ENCODE measurements around the gene FAM13A. TPM values are rescaled to one million over a fixed set of nuclear protein-coding genes. Genes with fewer than 3 reads are reported as not detected.

Gene FAM13A
- total RNA-seq, 1 donor from 2014 or later = 16.9 TPM

DNA sequence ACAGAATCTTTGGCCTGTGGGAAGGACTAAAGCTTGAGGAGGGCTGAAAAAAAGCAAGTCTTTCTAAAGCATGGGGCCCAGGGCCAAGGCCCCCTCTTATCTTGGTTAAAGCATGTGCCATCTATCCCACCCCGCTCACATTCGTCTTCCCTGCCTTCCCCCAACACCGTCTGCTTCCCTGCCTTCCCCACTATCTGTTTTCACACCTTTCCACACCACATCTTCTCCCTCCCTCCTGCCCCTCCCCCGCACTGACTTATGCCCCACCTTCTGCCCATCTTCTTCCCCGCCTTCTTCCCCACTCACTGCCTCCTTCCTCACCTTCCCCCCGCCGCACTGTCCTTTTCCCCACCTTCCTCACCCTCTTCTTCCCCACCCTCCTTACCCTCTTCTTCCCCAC is 358.5 kb downstream of the FAM13A start:
- H3K4me1 ChIP-seq = peaks cover 24% of the 10 kb centered on the region
- H3K9me3 ChIP-seq (replicated peaks) = no peaks in the 10 kb centered on the region
- H3K36me3 ChIP-seq = peaks cover 11% of the 10 kb centered on the region
- TF ChIP-seq, protein P1, sequence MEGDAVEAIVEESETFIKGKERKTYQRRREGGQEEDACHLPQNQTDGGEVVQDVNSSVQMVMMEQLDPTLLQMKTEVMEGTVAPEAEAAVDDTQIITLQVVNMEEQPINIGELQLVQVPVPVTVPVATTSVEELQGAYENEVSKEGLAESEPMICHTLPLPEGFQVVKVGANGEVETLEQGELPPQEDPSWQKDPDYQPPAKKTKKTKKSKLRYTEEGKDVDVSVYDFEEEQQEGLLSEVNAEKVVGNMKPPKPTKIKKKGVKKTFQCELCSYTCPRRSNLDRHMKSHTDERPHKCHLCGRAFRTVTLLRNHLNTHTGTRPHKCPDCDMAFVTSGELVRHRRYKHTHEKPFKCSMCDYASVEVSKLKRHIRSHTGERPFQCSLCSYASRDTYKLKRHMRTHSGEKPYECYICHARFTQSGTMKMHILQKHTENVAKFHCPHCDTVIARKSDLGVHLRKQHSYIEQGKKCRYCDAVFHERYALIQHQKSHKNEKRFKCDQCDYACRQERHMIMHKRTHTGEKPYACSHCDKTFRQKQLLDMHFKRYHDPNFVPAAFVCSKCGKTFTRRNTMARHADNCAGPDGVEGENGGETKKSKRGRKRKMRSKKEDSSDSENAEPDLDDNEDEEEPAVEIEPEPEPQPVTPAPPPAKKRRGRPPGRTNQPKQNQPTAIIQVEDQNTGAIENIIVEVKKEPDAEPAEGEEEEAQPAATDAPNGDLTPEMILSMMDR (IDR thresholded peaks at IDR 0.05; ENCODE audit: borderline replicate concordance) = no peak
- intact Hi-C loops (cut with micrococcal nuclease) = no loop called here
- H3K4me3 ChIP-seq = no peak overlapping the region
- no peak for DNase-seq
- no peak overlapping the region for H3K27ac ChIP-seq (replicated peaks)
- no peaks in the 10 kb centered on the region for H3K27me3 ChIP-seq (ENCODE audit: low read depth)

DNA sequence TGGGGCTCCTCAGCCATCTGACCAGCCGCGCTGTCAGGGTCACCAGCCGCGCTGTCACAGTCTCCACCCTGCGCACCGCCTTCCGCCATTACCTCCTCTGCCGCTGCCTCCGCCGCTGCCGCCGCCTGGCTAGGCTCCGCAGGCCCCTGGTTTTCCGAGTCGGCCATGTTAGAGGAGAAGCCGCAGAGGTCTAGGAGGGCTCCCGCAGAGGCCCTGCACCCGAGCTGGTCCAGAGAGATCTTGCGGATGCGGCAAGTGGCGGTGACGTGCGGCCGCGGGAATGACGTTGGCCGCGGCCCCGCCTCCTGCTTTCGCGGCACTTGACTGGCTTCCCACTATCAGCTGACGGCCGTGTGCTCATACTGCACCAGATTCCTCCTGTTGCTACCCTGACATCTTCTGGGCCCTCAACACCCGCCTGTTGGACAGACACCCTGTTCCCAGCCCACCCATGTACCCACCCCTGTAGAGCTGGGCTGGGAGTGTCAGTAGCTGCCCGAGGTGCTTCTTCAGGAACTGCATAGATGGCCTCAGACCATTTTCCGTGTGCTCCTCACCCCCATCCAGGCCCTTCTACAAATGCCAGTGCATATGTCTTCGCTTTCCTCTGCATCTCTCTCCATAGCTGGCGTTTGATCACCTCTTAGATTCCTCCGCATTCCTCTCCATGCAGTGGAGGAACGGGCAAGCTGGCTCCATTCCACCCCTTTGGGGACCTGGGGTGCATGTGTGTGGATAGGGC is 359.2 kb downstream of the FAM13A start, which contains the start of gene NAP1L5:
NAP1L5 (minus strand) TSS at position 242 of the 742 bp plus-strand sequence; CDS start at position 167, 75 bp downstream.
- H3K36me3 ChIP-seq = peaks cover 3% of the 10 kb centered on the region
- peak within 1 kb of the TSS; percentile 74 for H3K4me3 ChIP-seq
- peaks cover 25% of the 10 kb centered on the region for H3K4me1 ChIP-seq
- H3K27me3 ChIP-seq (ENCODE audit: low read depth) = no peaks in the 10 kb centered on the region
- peak within 1 kb of the TSS; percentile 65 for H3K27ac ChIP-seq (replicated peaks)
- TF ChIP-seq, protein P1 (IDR thresholded peaks at IDR 0.05; ENCODE audit: borderline replicate concordance) = no peak
- H3K9me3 ChIP-seq (replicated peaks) = no peaks in the 10 kb centered on the region
- intact Hi-C loops (cut with micrococcal nuclease) = no loop called here
- DNase-seq = peak; percentile 67

DNA sequence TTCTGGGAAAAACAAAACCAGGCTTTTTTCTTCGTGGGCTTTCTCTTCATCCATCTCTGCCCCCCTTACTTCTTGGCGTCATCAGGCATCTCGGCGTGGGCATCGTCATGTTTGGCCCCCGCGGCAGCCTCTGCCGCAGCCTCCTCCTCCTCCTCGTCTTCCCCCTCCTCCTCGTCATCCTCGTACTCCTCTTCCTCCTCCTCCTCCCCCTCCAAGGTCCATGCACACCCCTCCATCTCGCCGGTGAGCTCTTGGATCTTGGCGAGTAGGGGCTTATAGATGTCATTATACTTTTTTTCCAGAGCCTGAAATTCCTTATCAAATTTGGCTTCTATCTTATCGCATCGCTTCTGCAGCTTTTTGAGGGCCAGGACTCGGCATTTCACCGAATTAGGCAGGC is 359.8 kb downstream of the FAM13A start:
- Histone ChIP-seq H3K9me3 (replicated peaks) (no peaks in the 10 kb centered on the region), H3K27me3 (ENCODE audit: low read depth) (no peaks in the 10 kb centered on the region), H3K27ac (replicated peaks) (peak overlapping the region; percentile 65), H3K36me3 (no peaks in the 10 kb centered on the region), H3K4me1 (peaks cover 25% of the 10 kb centered on the region), H3K4me3 (peak overlapping the region; percentile 74)
- no peak for DNase-seq
- intact Hi-C loops (cut with micrococcal nuclease) = no loop called here
- TF ChIP-seq, protein P1 (IDR thresholded peaks at IDR 0.05; ENCODE audit: borderline replicate concordance) = no peak

DNA sequence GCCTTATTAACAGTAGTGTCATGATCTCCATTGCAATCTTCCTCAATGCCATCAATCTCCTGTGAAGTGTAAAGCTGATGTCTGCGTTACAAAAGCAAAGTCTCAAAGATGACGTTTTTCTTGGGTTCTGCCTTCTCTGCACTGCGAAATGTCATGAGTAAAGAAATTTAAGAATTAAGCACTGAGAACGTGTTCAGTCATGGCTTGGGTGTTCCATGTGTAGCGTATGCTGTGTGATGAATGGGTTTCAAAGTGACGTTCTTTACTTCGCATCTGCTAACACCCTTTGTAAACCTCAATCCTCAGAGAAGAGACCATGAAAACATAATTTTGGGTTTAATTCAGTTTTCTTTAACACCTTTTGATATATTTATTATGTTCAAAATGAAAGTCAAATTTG is 360.4 kb downstream of the FAM13A start:
- Histone ChIP-seq H3K27ac (replicated peaks) (peak overlapping the region; percentile 65), H3K4me3 (peak overlapping the region; percentile 74), H3K9me3 (replicated peaks) (no peaks in the 10 kb centered on the region), H3K4me1 (peaks cover 25% of the 10 kb centered on the region), H3K27me3 (ENCODE audit: low read depth) (no peaks in the 10 kb centered on the region), H3K36me3 (peaks cover 4% of the 10 kb centered on the region)
- no peak for DNase-seq
- TF ChIP-seq, protein P1 (IDR thresholded peaks at IDR 0.05; ENCODE audit: borderline replicate concordance) = no peak
- intact Hi-C loops (cut with micrococcal nuclease) = no loop called here

DNA sequence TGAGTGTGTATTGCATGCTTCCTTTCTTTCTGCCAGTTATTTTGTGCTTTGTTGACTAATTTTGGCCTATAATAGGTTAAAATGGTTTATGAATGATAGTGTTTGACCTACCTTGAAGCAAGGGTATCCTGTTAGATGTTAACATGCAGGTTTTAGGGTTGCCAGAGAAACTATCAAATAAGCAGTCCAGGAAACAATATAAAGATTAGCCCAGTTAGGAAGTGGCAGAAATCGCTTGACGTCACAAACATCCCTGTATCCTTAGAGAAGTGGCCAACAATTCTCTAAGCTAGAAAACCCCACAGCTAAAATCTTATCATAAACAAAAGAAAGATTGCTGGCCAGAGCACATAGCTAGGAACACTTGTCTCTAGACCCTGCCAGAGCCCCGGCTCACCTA is 363.2 kb downstream of the FAM13A start:
- Histone ChIP-seq H3K27ac (replicated peaks) (no peak overlapping the region), H3K27me3 (ENCODE audit: low read depth) (no peaks in the 10 kb centered on the region), H3K9me3 (replicated peaks) (no peaks in the 10 kb centered on the region), H3K36me3 (peaks cover 19% of the 10 kb centered on the region), H3K4me1 (peaks cover 34% of the 10 kb centered on the region), H3K4me3 (no peak overlapping the region)
- no peak for DNase-seq
- intact Hi-C loops (cut with micrococcal nuclease) = no loop called here
- TF ChIP-seq, protein P1 (IDR thresholded peaks at IDR 0.05; ENCODE audit: borderline replicate concordance) = no peak
